GM08714 (cell line): Measurements from ENCODE around the gene KDM6A.
"Not testable (repeated sequence)": the region's sequence is repeated elsewhere in the genome, so short reads cannot be mapped to it uniquely, and the experiment has no call there.

Experiments
- H3K4me3 ChIP-seq: fragments of 200-500 bp; sonication (Bioruptor generic); 2 replicates; pipeline ENCODE4 v1.5.1; 2014; ENCODE audit warnings: mild to moderate bottlenecking, low read length, inconsistent platforms
- ZNF274 ChIP-seq: IDR thresholded peaks from 2 replicates; pipeline ENCODE4 v1.6.1; 2012; ENCODE audit warnings: mild to moderate bottlenecking, low read depth, low read length

The KDM6A gene

DNA sequence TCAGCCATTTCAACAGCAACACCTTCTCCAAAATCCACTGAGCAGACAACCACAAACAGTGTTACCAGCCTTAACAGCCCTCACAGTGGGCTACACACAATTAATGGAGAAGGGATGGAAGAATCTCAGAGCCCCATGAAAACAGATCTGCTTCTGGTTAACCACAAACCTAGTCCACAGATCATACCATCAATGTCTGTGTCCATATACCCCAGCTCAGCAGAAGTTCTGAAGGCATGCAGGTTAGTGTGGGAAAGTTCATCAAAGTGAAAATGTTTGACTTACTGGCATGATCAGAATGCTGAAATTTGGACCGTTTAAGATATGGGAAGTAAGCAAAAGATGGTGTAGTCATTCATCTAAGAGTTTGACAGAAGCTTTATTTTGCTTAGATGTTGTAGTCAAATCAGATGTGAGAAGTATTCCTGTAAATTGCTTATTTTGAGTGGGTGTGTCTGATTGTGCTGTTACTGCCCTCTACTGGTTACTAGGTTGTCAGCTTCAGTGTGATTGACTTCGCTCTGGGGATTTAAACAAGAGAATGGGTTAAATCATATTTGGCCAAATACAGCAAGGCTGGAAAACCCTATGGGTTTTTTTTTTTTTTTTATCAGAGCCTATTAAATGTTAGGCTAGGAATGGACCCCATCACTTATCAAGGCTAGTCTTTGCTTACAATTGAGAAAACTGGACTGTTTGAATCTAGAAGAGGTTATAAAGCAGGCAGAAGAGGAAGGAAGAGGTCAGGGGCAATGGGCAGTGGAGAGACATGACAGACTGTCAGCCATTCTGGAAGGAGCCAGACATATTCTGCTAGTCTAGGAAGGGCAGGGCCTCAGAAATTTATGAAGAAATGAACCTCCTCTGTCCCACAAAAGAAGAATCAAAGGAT, 197.4 kb downstream of the KDM6A start:
- no peak overlapping the region for H3K4me3 ChIP-seq
- no peak for TF ChIP-seq ZNF274

DNA sequence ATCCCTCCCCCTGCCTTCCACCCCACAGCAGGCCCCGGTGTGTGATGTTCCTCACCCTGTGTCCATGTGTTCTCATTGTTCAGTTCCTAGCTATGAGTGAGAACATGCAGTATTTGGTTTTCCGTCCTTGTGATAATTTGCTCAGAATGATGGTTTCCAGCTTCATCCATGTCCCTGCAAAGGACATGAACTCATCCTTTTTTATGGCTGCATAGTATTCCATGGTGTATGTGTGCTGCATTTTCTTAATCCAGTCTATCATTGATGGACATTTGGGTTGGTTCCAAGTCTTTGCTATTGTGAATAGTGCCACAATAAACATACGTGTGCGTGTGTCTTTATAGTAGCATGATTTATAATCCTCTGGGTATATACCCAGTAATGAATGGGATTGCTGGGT, 200.0 kb downstream of the KDM6A start:
- H3K4me3 ChIP-seq = not testable (repeated sequence)

DNA sequence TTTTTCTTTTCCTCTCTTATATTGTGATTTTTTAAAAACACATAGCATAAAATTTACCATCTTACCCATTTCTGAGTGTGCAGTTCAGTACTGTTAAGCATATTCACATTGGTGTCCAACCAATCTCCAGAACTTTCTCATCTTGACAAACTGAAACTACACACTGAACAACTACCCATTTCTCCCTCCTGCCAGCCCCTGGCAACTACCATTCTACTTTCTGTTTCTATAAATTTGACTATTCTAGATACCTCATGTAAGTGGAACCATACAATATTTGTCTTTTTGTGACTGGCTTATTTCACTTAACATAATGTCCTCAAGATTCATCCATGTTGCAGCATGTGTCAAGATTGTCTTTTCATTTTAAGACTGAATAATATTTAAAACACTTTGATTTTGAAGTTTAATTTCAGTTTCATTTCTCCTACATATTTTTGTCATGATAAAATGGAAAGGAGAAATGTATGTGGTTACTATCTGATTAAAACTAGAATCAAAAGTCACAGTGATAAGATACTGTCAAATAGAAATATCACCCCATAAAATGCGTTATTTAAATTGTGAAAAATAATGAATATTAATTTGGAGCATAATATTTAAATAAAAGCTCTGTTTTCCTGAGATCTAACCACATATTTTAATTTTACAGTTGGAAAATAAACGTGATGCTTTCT, 204.9 kb downstream of the KDM6A start:
- no peak for TF ChIP-seq ZNF274

DNA sequence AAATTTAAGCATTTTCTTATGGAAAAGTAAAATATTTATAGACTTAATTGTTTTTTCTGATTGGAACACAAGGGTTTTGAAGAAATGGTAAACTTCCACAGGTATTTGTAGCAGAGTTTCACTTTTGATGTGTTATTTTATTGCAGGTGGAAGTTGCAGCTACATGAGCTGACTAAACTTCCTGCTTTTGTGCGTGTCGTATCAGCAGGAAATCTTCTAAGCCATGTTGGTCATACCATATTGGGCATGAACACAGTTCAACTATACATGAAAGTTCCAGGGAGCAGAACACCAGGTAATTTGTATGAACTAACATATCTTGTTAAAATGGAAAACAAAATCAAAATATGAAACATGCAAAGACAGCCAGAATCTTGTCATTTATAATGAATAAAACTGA, 210.3 kb downstream of the KDM6A start:
- TF ChIP-seq ZNF274 = no peak
- H3K4me3 ChIP-seq = no peak overlapping the region

More for the DNA sequence above, 204.9 kb downstream of the KDM6A start:
- H3K4me3 ChIP-seq = no peak overlapping the region

DNA sequence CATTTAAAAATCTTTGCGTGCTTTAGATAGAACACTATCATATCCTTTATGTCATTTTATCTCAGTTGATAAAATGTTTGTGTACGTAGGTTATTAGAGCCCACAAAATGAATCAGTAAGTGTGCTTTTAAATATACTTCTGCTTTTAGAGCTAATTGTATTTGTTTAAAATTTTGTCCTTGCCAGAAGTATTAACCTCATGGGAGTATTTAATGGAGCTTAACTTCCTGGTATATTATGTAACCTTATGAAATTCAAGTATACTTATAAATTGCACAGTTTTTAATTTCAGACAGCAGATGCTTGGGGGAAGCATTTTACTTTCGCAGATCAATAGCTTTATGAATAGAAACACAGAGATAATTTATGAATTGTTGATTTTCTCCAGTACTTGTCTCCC, 237.5 kb downstream of the KDM6A start:
- H3K4me3 ChIP-seq = no peak overlapping the region
- TF ChIP-seq ZNF274 = no peak

DNA sequence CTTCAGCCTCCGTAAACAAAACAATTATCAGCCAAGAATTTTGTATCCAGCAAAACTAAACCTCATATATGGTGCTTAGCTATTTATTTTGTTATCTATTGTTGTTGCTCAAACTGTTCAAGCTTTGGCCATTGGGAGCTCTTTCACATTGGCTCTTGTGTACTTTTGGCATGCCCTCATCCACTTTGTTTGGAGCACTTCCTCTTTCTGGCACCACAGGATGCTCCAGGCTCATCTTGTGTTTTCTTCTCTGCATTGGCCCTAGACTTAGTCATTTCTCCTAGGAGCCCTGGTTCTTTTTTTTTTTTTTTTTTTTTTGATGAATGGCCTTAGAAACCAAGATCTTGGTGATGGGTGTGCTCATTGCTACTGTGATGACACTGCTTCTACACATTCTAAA, 253.2 kb downstream of the KDM6A start:
- H3K4me3 ChIP-seq = no peak overlapping the region
- no peak for TF ChIP-seq ZNF274

DNA sequence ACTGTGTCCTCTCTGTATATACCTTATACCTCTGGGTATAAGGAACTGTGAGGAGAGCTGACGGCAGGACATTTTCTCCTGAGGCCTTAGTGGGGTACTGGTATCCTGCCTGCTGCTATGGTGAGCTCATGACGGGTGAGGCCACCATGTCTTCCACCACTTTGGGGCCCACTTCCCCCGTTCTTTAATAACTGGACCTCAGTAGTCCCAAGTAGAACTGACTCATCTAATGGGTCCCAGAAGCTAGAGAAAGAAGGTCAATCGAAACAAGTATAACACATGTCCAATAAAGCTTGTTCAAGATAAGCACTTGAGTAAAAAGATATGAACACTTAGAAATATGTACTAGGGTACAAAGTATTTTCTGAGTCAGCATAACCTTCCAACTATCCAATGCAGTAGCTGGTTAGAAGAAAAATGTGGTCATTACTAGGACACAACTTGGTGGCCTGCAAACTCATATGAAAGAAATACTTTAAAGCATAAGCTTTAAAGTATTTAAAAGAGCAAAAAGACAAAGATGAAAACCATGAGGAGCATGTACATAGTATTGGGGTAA, 256.0 kb downstream of the KDM6A start:
- H3K4me3 ChIP-seq = no peak overlapping the region
- TF ChIP-seq ZNF274 = no peak

DNA sequence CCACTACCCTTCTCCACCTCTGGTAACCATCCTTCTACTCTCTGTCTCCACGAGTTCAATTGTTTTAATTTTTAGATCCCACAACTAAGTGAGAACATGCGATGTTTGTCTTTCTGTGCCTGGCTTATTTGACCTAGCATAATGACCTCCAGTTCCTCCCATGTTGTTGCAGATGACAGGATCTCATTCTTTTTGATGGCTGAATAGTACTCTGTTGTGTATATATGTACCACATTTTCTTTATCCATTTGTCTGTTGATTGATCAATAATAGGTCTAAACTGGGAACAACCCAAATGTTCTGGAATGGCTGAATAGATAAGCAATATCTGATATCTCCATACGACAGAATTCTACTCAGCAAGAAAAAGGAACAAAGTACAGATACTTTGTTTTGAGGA, 260.5 kb downstream of the KDM6A start:
- TF ChIP-seq ZNF274 = no peak
- no peak overlapping the region for H3K4me3 ChIP-seq

DNA sequence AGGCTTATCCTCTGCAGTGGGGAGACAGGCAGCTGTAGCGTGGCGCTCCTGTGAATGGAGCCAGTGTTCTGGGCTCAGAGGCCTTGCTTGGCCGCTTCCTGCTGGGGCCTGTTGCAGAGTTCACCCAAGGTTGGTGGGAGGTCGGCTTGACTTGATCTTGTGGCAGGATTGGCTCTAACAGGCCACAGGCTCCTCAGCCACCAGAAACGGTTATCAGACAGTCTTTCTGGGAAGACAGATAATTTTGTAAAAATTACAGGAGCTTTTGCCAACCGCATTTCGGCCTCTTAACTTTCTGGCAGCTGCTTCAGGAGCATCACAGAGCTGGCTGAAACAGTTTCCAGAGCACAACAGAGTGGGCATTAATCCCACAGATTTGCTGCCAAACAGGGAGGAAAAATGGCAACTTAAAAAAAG, 261.3 kb downstream of the KDM6A start:
- no peak for TF ChIP-seq ZNF274
- no peak overlapping the region for H3K4me3 ChIP-seq

DNA sequence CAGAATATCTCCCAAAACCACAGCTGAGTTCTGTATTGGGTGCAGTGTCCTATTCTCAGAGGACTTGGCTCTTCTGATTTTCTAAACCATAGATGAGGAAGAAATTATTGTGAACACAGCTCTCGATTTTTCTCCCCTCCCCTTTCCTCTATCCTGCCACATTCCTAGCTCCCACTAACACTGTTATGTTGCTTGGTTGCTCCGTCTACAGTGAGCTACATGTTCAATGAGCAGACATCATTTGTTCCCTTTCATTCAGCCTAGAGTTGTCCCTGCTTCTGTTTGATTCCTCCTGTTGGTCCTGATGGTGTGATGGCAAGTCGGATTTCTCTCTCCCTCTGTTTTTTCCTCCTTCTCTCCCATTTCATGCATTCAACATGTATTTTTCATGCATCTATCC, 261.8 kb downstream of the KDM6A start:
- H3K4me3 ChIP-seq = no peak overlapping the region
- TF ChIP-seq ZNF274 = no peak

DNA sequence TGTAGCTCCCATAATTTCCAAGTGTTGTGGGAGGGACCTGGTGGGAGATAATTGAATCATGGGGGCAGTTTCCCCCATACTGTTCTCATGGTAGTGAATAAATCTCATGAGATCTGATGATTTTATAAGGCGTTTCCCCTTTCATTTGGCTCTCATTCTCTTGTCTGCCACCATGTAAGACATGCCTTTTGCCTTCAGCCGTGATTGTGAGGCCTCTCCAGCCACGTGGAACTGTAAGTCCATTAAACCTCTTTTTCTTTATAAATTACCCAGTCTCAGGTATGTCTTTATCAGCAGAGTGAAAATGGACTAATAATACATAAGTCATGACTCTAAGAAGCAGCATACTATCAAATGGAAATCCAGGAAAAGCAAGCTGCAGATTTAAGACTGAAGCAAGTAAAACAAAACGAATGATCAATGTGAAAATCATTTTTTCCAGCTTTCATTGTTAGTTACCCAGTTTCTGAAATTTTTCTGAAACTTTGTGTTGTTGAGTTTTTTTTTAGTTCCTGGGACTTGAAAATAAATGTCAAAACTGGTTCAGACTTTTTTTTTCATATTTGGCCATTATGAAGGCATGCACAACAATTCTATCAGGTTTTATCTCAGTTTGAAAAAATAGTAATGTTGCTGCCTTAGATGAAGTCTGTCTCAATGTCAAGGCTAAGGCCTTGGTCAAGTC, 262.5 kb downstream of the KDM6A start:
- H3K4me3 ChIP-seq = not testable (repeated sequence)

DNA sequence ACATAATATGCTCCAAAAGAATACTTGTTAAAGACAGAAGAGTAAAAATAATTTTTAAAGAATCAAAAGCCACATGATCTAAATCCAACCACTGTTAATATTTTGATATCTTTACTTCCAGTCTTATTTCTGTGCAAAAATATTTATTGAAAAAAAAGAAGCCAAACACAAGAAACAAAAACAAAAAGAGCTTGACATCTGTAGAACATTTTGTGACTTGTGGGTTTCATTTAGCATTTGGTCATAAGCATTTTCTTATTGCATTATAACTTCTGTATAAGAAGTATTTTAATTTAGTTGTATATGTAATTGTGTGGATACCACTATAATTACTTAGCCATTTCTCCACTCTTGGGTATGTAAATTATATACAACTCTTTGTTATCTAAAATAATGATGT, 264.5 kb downstream of the KDM6A start:
- no peak overlapping the region for H3K4me3 ChIP-seq
- no peak for TF ChIP-seq ZNF274

DNA sequence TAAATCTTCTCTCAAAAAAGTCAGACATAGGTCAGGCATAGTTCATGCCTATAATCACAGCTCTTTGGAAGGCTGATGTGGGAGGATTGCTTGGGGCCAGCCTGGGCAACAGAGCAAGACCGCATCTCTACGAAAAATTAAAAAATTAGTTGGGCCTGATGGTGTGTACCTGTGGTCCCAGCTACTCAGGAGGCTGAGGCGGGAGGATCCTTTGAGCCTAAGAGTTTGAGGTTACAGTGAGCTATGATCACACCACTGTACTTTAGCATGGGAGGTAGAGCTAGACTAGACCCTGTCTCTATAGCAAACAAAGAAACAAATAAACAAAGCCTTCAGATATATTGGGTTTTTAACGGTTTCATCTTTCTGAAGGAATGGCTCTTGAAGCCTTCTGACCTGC, 265.5 kb downstream of the KDM6A start:
- no peak overlapping the region for H3K4me3 ChIP-seq
- TF ChIP-seq ZNF274 = no peak

DNA sequence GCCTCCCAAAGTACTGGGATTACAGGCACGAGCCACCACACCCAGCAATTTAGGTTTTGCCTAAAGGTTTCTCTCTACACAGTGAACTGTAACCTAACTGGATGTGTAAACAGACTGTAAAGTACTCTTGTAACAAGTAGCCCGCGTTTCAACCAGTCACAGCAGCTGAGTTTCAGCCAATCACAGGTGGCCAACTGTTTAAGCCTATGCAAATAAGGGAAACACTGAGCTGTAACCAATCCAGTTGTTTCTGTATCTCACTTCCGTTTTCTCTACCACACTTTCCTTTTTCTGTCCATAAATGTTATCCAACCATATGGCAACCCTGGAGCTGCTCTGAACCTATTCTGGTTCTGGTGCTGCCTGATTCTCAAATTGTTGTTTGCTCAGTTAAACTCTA, 267.8 kb downstream of the KDM6A start:
- no peak overlapping the region for H3K4me3 ChIP-seq
- TF ChIP-seq ZNF274 = no peak

DNA sequence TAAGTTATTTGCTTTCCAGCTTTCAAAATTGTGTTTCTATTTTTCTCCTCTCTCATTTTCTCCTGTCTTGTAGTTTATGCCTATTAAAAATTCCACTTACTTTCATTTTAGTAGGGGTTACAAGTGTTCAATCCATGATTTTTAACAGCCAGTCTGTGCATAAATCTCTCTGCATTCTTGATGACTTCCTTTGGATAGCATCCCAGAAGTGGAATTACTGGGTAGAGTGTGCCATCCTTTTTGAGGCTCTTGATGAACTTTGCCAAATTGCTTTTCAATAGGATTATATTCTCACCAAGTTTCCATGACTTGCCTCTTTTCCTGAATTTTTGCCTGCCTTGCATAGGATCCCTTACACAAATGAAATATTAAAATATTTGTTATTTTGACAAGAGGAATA, 269.2 kb downstream of the KDM6A start:
- H3K4me3 ChIP-seq = no peak overlapping the region

More for the DNA sequence above, 269.2 kb downstream of the KDM6A start:
- no peak for TF ChIP-seq ZNF274
